NCI-H1105 treated with DMSO at 0.1 percent for 48 hours (cell line): ENCODE measurements around the gene RAB17.
A peak's percentile ranks its signal among the peaks of the same experiment; 100 is the strongest.

Source experiments
- DNase-seq: peaks from one replicate; lab custom pipeline; 2025; lab: John Stamatoyannopoulos, UW

RAB17 gene

GRCh38 chr2:237558961-237559641 is 31.4 kb downstream of the RAB17 start:
- DNase-seq, result peak; percentile 81

- no peak for DNase-seq
Observed at GRCh38 chr2:237557633-237558015, 32.9 kb downstream of the RAB17 start.

GRCh38 chr2:237556773-237557632 is 33.5 kb downstream of the RAB17 start:
- no peak for DNase-seq

GRCh38 chr2:237555560-237555959 is 35.0 kb downstream of the RAB17 start:
- no peak for DNase-seq

GRCh38 chr2:237553948-237554347 is 36.6 kb downstream of the RAB17 start:
- no peak for DNase-seq

GRCh38 chr2:237552908-237553307 is 37.6 kb downstream of the RAB17 start:
- no peak for DNase-seq

GRCh38 chr2:237551071-237551574 is 39.4 kb downstream of the RAB17 start:
- DNase-seq, result no peak

GRCh38 chr2:237549643-237550415 is 40.7 kb downstream of the RAB17 start:
- no peak for DNase-seq

- DNase-seq, result no peak
Observed at GRCh38 chr2:237549216-237549615, 41.3 kb downstream of the RAB17 start.

- DNase-seq, result no peak
Observed at GRCh38 chr2:237547841-237548416, 42.6 kb downstream of the RAB17 start.

- DNase-seq, result no peak
Observed at GRCh38 chr2:237546876-237547395, 43.6 kb downstream of the RAB17 start.

GRCh38 chr2:237546040-237546875 is 44.3 kb downstream of the RAB17 start:
- no peak for DNase-seq

GRCh38 chr2:237542001-237542704 is 48.4 kb downstream of the RAB17 start:
- no peak for DNase-seq

GRCh38 chr2:237541243-237541642 is 49.3 kb downstream of the RAB17 start:
- no peak for DNase-seq

- DNase-seq, result no peak
Observed at GRCh38 chr2:237540823-237541222, 49.7 kb downstream of the RAB17 start.

- DNase-seq, result no peak
Observed at GRCh38 chr2:237540223-237540775, 50.2 kb downstream of the RAB17 start.

- DNase-seq, result no peak
Observed at GRCh38 chr2:237539681-237540080, 50.9 kb downstream of the RAB17 start.

GRCh38 chr2:237538901-237539300 is 51.6 kb downstream of the RAB17 start:
- DNase-seq, result no peak

- DNase-seq, result no peak
Observed at GRCh38 chr2:237538001-237538720, 52.4 kb downstream of the RAB17 start.
